HG03135 (cell line): Measurements from ENCODE around the gene SIL1.
"Not testable (repeated sequence)": the region's sequence is repeated elsewhere in the genome, so short reads cannot be mapped to it uniquely, and the experiment has no call there.

Experiments
- ATAC-seq: cut with Tn5 transposase; IDR thresholded peaks from one replicate; pipeline ENCODE4 v1.9.1; 2021; ENCODE audit warnings: mild to moderate bottlenecking, moderate library complexity; ENCODE audit not compliant: unreplicated experiment

Gene SIL1

GRCh38 chr5:138930371-138931097, 267.6 kb downstream of the SIL1 start:
- ATAC-seq, result no peak

GRCh38 chr5:138929571-138929955, 268.6 kb downstream of the SIL1 start:
- ATAC-seq, result no peak

GRCh38 chr5:138927979-138928378, 270.2 kb downstream of the SIL1 start:
- no peak for ATAC-seq

GRCh38 chr5:138927544-138927943, 270.6 kb downstream of the SIL1 start:
- no peak for ATAC-seq

GRCh38 chr5:138926688-138927448, 271.3 kb downstream of the SIL1 start:
- no peak for ATAC-seq

- no peak for ATAC-seq
Measured at GRCh38 chr5:138926257-138926656, 271.9 kb downstream of the SIL1 start.

GRCh38 chr5:138925090-138925635, 273.0 kb downstream of the SIL1 start:
- ATAC-seq, result no peak

GRCh38 chr5:138922494-138922893, 275.7 kb downstream of the SIL1 start:
- ATAC-seq, result no peak

GRCh38 chr5:138921362-138921761, 276.8 kb downstream of the SIL1 start:
- ATAC-seq, result not testable (repeated sequence)

GRCh38 chr5:138920181-138920580, 278.0 kb downstream of the SIL1 start:
- no peak for ATAC-seq

GRCh38 chr5:138918686-138919085, 279.5 kb downstream of the SIL1 start:
- no peak for ATAC-seq

- ATAC-seq, result no peak
Measured at GRCh38 chr5:138914338-138914737, 283.8 kb downstream of the SIL1 start.

GRCh38 chr5:138913773-138914172, 284.4 kb downstream of the SIL1 start:
- no peak for ATAC-seq

GRCh38 chr5:138912093-138912492, 286.1 kb downstream of the SIL1 start:
- no peak for ATAC-seq

GRCh38 chr5:138911441-138911840, 286.7 kb downstream of the SIL1 start:
- ATAC-seq, result no peak

GRCh38 chr5:138910546-138911185, 287.5 kb downstream of the SIL1 start:
- ATAC-seq, result no peak

GRCh38 chr5:138909734-138910133, 288.4 kb downstream of the SIL1 start:
- no peak for ATAC-seq

- no peak for ATAC-seq
Measured at GRCh38 chr5:138905541-138905940, 292.6 kb downstream of the SIL1 start.

GRCh38 chr5:138903130-138903775, 294.9 kb downstream of the SIL1 start:
- ATAC-seq, result no peak

- no peak for ATAC-seq
Measured at GRCh38 chr5:138901716-138902115, 296.5 kb downstream of the SIL1 start.
